Measurements from ENCODE around the gene GALNT14.

GALNT14 gene

GRCh38 chr2:31054842-31055388 is 83.3 kb downstream of the GALNT14 start:
- no peaks in the 10 kb centered on the region for H3K9me3 ChIP-seq (ENCODE audit: control insufficient read depth, insufficient read depth, low read depth, low read length)
- no peaks in the 10 kb centered on the region for H3K4me1 ChIP-seq (ENCODE audit: control insufficient read depth, insufficient read depth, low read length)
- H3K36me3 ChIP-seq (ENCODE audit: control insufficient read depth, insufficient read depth, low read length) = no peaks in the 10 kb centered on the region
- no peaks in the 10 kb centered on the region for H3K27me3 ChIP-seq (ENCODE audit: control insufficient read depth, insufficient read depth, low read length)
- H3K27ac ChIP-seq (ENCODE audit: low read depth, low read length) = no peak overlapping the region
- no peak overlapping the region for H3K4me3 ChIP-seq (ENCODE audit: low read depth, low read length)
- H3K9ac ChIP-seq (ENCODE audit: low read length) = no peak overlapping the region

DNA sequence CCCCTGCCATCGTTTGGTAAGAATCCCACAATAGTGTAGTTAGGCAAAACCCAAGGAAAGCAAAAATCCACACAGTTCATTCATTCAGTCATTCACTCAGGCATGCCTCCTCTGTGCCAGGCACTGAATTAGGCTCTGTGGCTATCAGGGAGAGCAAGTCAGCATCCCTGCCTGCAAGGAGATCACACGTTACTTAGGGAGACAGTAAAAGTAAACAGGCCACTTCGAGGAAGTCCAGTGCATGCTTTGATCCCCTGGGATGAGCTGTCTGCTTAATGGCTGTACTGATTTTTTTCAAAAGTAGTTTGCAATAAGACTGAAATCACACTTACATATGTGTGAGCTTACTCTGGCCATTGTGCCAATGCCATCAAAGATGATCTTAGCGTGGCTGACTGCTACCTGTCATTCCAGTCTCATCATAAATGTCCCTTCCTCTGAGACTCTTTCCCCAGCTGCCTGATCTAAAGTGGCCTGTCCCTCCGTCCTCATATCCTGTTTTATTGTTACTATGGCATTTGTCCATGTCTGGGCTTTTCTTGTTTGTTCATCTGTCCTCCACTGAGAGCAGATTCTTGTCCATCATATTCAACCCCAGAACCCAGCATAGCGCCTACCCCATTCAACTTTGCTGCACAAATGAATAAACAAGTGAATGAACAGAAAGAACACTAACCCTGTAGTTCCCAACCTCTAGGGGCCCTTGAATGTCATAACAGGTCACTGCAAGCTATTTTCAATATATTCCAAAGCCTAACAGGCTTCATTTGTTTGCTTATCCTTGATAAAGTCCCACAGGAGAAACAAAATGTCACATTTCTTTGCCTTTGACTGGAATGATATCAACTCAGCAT is 84.1 kb downstream of the GALNT14 start:
- no peak overlapping the region for H3K4me3 ChIP-seq (ENCODE audit: low read depth, low read length)
- H3K9me3 ChIP-seq (ENCODE audit: control insufficient read depth, insufficient read depth, low read depth, low read length) = no peaks in the 10 kb centered on the region
- no peak overlapping the region for H3K27ac ChIP-seq (ENCODE audit: low read depth, low read length)
- H3K27me3 ChIP-seq (ENCODE audit: control insufficient read depth, insufficient read depth, low read length) = no peaks in the 10 kb centered on the region
- no peak overlapping the region for H3K9ac ChIP-seq (ENCODE audit: low read length)
- no peaks in the 10 kb centered on the region for H3K4me1 ChIP-seq (ENCODE audit: control insufficient read depth, insufficient read depth, low read length)
- H3K36me3 ChIP-seq (ENCODE audit: control insufficient read depth, insufficient read depth, low read length) = no peaks in the 10 kb centered on the region

- Histone ChIP-seq H3K9me3 (ENCODE audit: control insufficient read depth, insufficient read depth, low read depth, low read length) (no peaks in the 10 kb centered on the region), H3K9ac (ENCODE audit: low read length) (no peak overlapping the region), H3K27ac (ENCODE audit: low read depth, low read length) (no peak overlapping the region), H3K4me3 (ENCODE audit: low read depth, low read length) (no peak overlapping the region), H3K27me3 (ENCODE audit: control insufficient read depth, insufficient read depth, low read length) (no peaks in the 10 kb centered on the region), H3K36me3 (ENCODE audit: control insufficient read depth, insufficient read depth, low read length) (no peaks in the 10 kb centered on the region), H3K4me1 (ENCODE audit: control insufficient read depth, insufficient read depth, low read length) (no peaks in the 10 kb centered on the region)
Observed at GRCh38 chr2:31052284-31052683, 86.0 kb downstream of the GALNT14 start.

DNA sequence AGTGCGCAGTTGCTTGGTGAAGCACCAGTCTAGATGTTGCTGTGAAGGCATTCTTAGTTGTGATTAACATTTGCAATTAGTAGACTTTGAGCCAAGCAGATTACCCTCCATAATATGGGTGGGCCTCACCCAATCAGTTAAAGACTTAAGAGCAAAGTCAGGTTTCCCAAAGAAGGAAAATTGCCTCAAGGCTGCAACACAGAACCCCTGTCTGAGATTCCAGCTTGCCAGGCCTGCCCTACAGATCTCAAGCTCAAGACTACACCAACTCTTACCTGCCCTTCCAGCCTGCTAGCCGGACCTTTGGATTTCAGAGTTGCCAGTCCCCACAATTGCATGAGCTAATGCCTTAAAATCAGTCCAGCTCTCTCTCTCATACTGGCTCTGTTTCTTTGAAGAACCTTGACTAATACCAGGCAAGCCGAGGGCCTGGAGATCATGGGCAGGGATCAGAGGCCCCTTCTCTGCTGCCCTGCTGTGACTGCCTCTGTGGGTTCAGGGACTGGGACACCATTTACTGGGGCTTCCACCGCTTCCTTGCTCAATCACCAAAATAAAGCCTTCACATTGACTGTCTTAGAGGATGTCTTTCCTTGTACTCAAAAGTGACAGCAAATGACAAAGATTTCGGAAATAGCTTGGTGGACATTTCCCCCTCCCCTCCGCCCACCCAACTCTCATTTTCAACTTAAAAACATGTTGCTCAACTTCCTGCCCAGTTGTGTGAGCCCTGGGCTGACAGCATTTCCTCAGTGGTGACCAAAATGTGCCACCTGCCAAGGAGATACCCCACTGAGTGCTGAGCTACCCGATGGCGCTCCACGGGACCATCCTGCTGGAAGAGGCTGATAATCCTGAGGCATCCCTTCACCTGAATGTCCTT is 86.7 kb downstream of the GALNT14 start:
- Histone ChIP-seq H3K36me3 (ENCODE audit: control insufficient read depth, insufficient read depth, low read length) (no peaks in the 10 kb centered on the region), H3K27ac (ENCODE audit: low read depth, low read length) (no peak overlapping the region), H3K9ac (ENCODE audit: low read length) (no peak overlapping the region), H3K27me3 (ENCODE audit: control insufficient read depth, insufficient read depth, low read length) (no peaks in the 10 kb centered on the region), H3K4me1 (ENCODE audit: control insufficient read depth, insufficient read depth, low read length) (no peaks in the 10 kb centered on the region), H3K4me3 (ENCODE audit: low read depth, low read length) (no peak overlapping the region), H3K9me3 (ENCODE audit: control insufficient read depth, insufficient read depth, low read depth, low read length) (no peaks in the 10 kb centered on the region)

GRCh38 chr2:31049916-31050588 is 88.2 kb downstream of the GALNT14 start:
- H3K9ac ChIP-seq (ENCODE audit: low read length) = no peak overlapping the region
- H3K27ac ChIP-seq (ENCODE audit: low read depth, low read length) = no peak overlapping the region
- no peaks in the 10 kb centered on the region for H3K9me3 ChIP-seq (ENCODE audit: control insufficient read depth, insufficient read depth, low read depth, low read length)
- no peaks in the 10 kb centered on the region for H3K4me1 ChIP-seq (ENCODE audit: control insufficient read depth, insufficient read depth, low read length)
- no peaks in the 10 kb centered on the region for H3K27me3 ChIP-seq (ENCODE audit: control insufficient read depth, insufficient read depth, low read length)
- no peaks in the 10 kb centered on the region for H3K36me3 ChIP-seq (ENCODE audit: control insufficient read depth, insufficient read depth, low read length)
- H3K4me3 ChIP-seq (ENCODE audit: low read depth, low read length) = no peak overlapping the region

DNA sequence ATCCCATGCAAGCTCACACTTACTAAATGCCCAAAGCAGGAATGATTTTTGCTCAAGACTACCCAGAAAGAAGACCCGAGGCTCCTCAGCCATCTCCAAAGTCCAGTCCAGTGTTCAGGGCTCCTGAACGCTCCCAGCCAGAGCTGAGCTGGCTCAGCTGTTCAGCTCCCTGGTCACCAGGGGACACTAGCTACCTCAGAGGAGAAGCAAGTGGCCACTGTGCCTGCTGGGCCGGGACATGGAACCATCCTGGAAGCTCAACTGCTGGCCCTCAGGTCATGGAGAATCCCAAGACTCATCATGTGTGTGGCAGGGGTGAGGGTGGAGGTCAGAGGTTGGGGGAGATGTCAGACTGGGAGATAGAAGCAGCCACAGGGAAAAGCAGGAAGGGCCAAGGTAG is 89.0 kb downstream of the GALNT14 start:
- Histone ChIP-seq H3K9ac (ENCODE audit: low read length) (no peak overlapping the region), H3K4me1 (ENCODE audit: control insufficient read depth, insufficient read depth, low read length) (no peaks in the 10 kb centered on the region), H3K27me3 (ENCODE audit: control insufficient read depth, insufficient read depth, low read length) (no peaks in the 10 kb centered on the region), H3K36me3 (ENCODE audit: control insufficient read depth, insufficient read depth, low read length) (no peaks in the 10 kb centered on the region), H3K27ac (ENCODE audit: low read depth, low read length) (no peak overlapping the region), H3K4me3 (ENCODE audit: low read depth, low read length) (no peak overlapping the region), H3K9me3 (ENCODE audit: control insufficient read depth, insufficient read depth, low read depth, low read length) (no peaks in the 10 kb centered on the region)

DNA sequence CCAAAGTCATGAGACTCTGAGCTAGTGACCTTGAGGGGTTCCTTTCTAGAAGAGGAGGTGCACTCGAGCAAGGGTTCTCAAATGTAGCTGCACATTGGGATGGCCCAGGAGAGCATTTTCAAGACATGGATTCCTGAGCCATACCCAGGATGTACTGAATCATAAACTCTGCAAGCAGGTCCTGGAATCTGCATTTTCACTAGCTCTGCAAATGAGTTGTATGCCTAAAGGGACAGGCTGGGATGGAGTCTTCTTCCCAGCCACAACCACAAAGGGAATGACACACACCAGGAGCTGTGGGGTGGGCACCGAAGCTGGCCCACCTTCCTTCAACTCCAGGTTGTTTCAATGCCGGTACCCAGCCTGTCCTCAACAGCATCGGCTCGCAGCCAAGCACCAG is 90.6 kb downstream of the GALNT14 start:
- H3K4me3 ChIP-seq (ENCODE audit: low read depth, low read length) = no peak overlapping the region
- no peaks in the 10 kb centered on the region for H3K36me3 ChIP-seq (ENCODE audit: control insufficient read depth, insufficient read depth, low read length)
- H3K4me1 ChIP-seq (ENCODE audit: control insufficient read depth, insufficient read depth, low read length) = no peaks in the 10 kb centered on the region
- H3K27me3 ChIP-seq (ENCODE audit: control insufficient read depth, insufficient read depth, low read length) = no peaks in the 10 kb centered on the region
- H3K27ac ChIP-seq (ENCODE audit: low read depth, low read length) = no peak overlapping the region
- H3K9ac ChIP-seq (ENCODE audit: low read length) = no peak overlapping the region
- H3K9me3 ChIP-seq (ENCODE audit: control insufficient read depth, insufficient read depth, low read depth, low read length) = no peaks in the 10 kb centered on the region

DNA sequence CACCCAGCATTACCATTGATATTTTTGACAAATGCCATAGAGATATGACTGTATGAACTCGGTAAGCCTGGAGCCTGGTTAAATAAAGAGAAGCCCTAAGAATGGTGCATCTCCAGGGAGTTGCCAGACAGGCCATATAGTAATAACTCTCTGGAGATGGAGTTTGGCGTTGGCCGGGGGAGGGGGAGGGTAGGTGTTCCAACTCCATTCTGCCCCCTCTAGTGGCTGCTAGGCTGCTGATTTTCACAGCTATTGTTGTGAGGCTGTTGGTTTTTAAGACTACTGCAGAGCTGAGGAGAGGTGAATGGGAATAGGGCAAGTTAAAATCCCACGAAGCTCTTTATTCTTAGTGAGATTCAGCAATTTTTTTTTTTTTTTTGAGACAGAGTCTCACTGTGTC is 99.9 kb downstream of the GALNT14 start:
- peaks cover 14% of the 10 kb centered on the region; the same call in 1 of the 2 replicates for H3K9me3 ChIP-seq (ENCODE audit: control insufficient read depth, insufficient read depth, low read depth, low read length)
- no peaks in the 10 kb centered on the region for H3K36me3 ChIP-seq (ENCODE audit: control insufficient read depth, insufficient read depth, low read length)
- H3K9ac ChIP-seq (ENCODE audit: low read length) = no peak overlapping the region
- H3K27ac ChIP-seq (ENCODE audit: low read depth, low read length) = no peak overlapping the region
- H3K4me3 ChIP-seq (ENCODE audit: low read depth, low read length) = no peak overlapping the region
- H3K27me3 ChIP-seq (ENCODE audit: control insufficient read depth, insufficient read depth, low read length) = no peaks in the 10 kb centered on the region
- no peaks in the 10 kb centered on the region; the same call in 1 of the 2 replicates for H3K4me1 ChIP-seq (ENCODE audit: control insufficient read depth, insufficient read depth, low read length)

GRCh38 chr2:31037058-31037457 is 101.2 kb downstream of the GALNT14 start:
- no peak overlapping the region for H3K9ac ChIP-seq (ENCODE audit: low read length)
- H3K4me3 ChIP-seq (ENCODE audit: low read depth, low read length) = no peak overlapping the region
- peaks cover 14% of the 10 kb centered on the region; the same call in 1 of the 2 replicates for H3K9me3 ChIP-seq (ENCODE audit: control insufficient read depth, insufficient read depth, low read depth, low read length)
- no peaks in the 10 kb centered on the region; the same call in 1 of the 2 replicates for H3K4me1 ChIP-seq (ENCODE audit: control insufficient read depth, insufficient read depth, low read length)
- no peaks in the 10 kb centered on the region for H3K36me3 ChIP-seq (ENCODE audit: control insufficient read depth, insufficient read depth, low read length)
- H3K27me3 ChIP-seq (ENCODE audit: control insufficient read depth, insufficient read depth, low read length) = no peaks in the 10 kb centered on the region
- H3K27ac ChIP-seq (ENCODE audit: low read depth, low read length) = no peak overlapping the region

GRCh38 chr2:31033032-31033431 is 105.2 kb downstream of the GALNT14 start:
- Histone ChIP-seq H3K9ac (ENCODE audit: low read length) (no peak overlapping the region), H3K27me3 (ENCODE audit: control insufficient read depth, insufficient read depth, low read length) (peaks cover 7% of the 10 kb centered on the region; the same call in 1 of the 2 replicates), H3K36me3 (ENCODE audit: control insufficient read depth, insufficient read depth, low read length) (no peaks in the 10 kb centered on the region), H3K4me3 (ENCODE audit: low read depth, low read length) (no peak overlapping the region), H3K27ac (ENCODE audit: low read depth, low read length) (no peak overlapping the region), H3K4me1 (ENCODE audit: control insufficient read depth, insufficient read depth, low read length) (peaks cover 10% of the 10 kb centered on the region), H3K9me3 (ENCODE audit: control insufficient read depth, insufficient read depth, low read depth, low read length) (peaks cover 14% of the 10 kb centered on the region; the same call in 1 of the 2 replicates)
